Heart left ventricle (tissue), 16 donors: ENCODE measurements around the gene FNDC11. TPM values are rescaled to one million over a fixed set of nuclear protein-coding genes. Genes with fewer than 3 reads are reported as not detected.
A peak's percentile ranks its signal among the peaks of the same experiment; 100 is the strongest.

Experiments
- ATAC-seq, 4 donors: fragments of 200-7000 bp; cut with Tn5 transposase; one replicate each; pipeline ENCODE4 v1.9.1; 2020 to 2022; ENCODE audit warnings: moderate library complexity in 4 of 4, mild to moderate bottlenecking in 3 of 4, moderate number of reproducible peaks in 1 of 4
- DNase-seq, 5 donors: peaks; one replicate each; pipeline ENCODE4 v3.0.0-alpha.2; 2020
- H3K27ac ChIP-seq, 12 donors: fragments of 200-600 bp; sonication (generic) in 4 of 12; one replicate each; pipeline versions ENCODE4 v1.5.0 to v1.8.0; 2016 to 2022; ENCODE audit warnings: mild to moderate bottlenecking in 2 of 12
- H3K27me3 ChIP-seq, 9 donors: fragments of 200-600 bp; sonication (generic) in 2 of 9; one replicate each; pipeline versions ENCODE4 v1.5.1 to v1.8.0; 2016 to 2022; ENCODE audit warnings: mild to moderate bottlenecking in 3 of 9
- H3K36me3 ChIP-seq, 9 donors: fragments of 200-600 bp; sonication (generic) in 2 of 9; one replicate each; pipeline versions ENCODE4 v1.5.0 to v1.8.0; 2018 to 2022; ENCODE audit warnings: mild to moderate bottlenecking in 2 of 9
- H3K4me1 ChIP-seq, 12 donors: fragments of 200-600 bp; sonication (generic) in 4 of 12; one replicate each; pipeline versions ENCODE4 v1.5.0 to v1.8.0; 2016 to 2022; ENCODE audit warnings: mild to moderate bottlenecking in 3 of 12
- H3K4me3 ChIP-seq, 12 donors: fragments of 200-600 bp; sonication (generic) in 4 of 12; one replicate each; pipeline versions ENCODE4 v1.5.0 to v1.8.0; 2017 to 2022; ENCODE audit warnings: mild to moderate bottlenecking in 9 of 12, moderate library complexity in 4 of 12
- H3K9me3 ChIP-seq, 12 donors: fragments of 200-600 bp; sonication (generic) in 4 of 12; one replicate each; pipeline versions ENCODE4 v1.5.0 to v1.8.0; 2016 to 2022; ENCODE audit warnings: mild to moderate bottlenecking in 1 of 12
- CTCF ChIP-seq, 12 donors: fragments of 200-600 bp; sonication (generic) in 4 of 12; IDR thresholded peaks; one replicate each; pipeline versions ENCODE4 v1.5.0 to v1.8.0; 2018 to 2022; ENCODE audit warnings: antibody characterized with exemption in 12 of 12, mild to moderate bottlenecking in 5 of 12
- POLR2A ChIP-seq, 2 donors: fragments of 450-650 bp; IDR thresholded peaks; one replicate each; pipeline ENCODE4 v1.6.1; 2017; ENCODE audit warnings: antibody characterized with exemption in 2 of 2, mild to moderate bottlenecking in 2 of 2, moderate library complexity in 2 of 2
- WGBS, 4 donors: extraction: QIAGEN DNeasy Blood & Tissue Kit in 2 of 4; methylation state at CpG; one replicate each; pipeline versions ENCODE4 v1.1.5 to v1.1.7; 2013 to 2018; 5-methylcytosine and 5-hydroxymethylcytosine counted together
- intact Hi-C, 10 donors: fragments of 100-400 bp; cut with DNase I; formaldehyde crosslinking; loops; one replicate each; pipeline versions ENCODE4 v1.11.1 to v1.14.2; 2022
- polyA plus RNA-seq, 2 donors: library from polyadenylated mRNA; stranded (reverse); fragments of 200-250 nt; gene quantifications; one replicate each; pipeline ENCODE4 v1.2.3, GENCODE V29; 2013
- total RNA-seq, 9 donors: library from RNA; depleted of rRNA in 2 of 9; stranded (reverse); fragments of >200 nt in 2 of 9; fragmentation: NEBNext Ultra II Directional in 3 of 9; extraction: Animal tissue kit (Norgen Biotek cat#: 25700) in 3 of 9; gene quantifications; one replicate each; pipeline versions ENCODE4 v1.1.0 to v1.2.4, GENCODE V29; 2016 to 2023
- donor health status: ischemic (EF 13 %, LVEDD 7.1; RV severe dilation, severe dysfunction).
- donor health status: healthy with polysubstance abuse.
- donor health status: DM: no; HTN: yes; CAD: no.
- donor health status: DM: no; HTN: no; CAD: no.
- donor health status: ischemic (EF 25% LVEDD 6.9; RV normal size, moderate dysfunction).
- donor health status: ischemic (EF 25% LVEDD 5.7; RV mildly dilated, moderate dysfunction).
- donor health status: healthy.
- donor health status: DM: yes; HTN: yes; CAD: no.
- donor health status: ischemic (EF 35%, LVEDD 5.7; RV mildly dilated, moderate dysfunction).
- donor health status: nonischemic (EF 11% LVEDD 7.7; RV severe dilation, severe dysfunction).
- donor health status: DM: yes; HTN: yes; CAD: no.
- donor health status: PGD.
- donor health status: ischemic (EF 29% LVEDD 5.4; RV normal size, mild dysfunction).
- donor health status: nonischemic (EF 23%, LVEDD 6.1; RV moderate dilation, normal function).

Gene FNDC11
- total and polyA plus RNA-seq, 11 donors, result 0.08 to 0.23 (median 0.17) TPM; not detected in 5

GRCh38 chr20:63529861-63530787 is 23.8 kb upstream of the FNDC11 start:
- intact Hi-C loops, result loop anchor here in 3 of 10 donors (10.0 kb wide), 4 partner anchors 85 to 595 kb away; partner anchors contain the start of genes ABHD16B (in 1 of the 3) and TPD52L2 (in 1 of the 3)
- no peak for TF ChIP-seq CTCF (IDR thresholded peaks at IDR 0.05)
- no peak for TF ChIP-seq POLR2A (IDR thresholded peaks at IDR 0.05)
- no peaks in the 10 kb centered on the region for H3K36me3 ChIP-seq
- 73 to 81% (median 79%) methylated on average over 18 to 39 of the region's 39 CpGs for WGBS, 4 donors
- peak in 1 of 4 donors; percentile 10 for ATAC-seq
- H3K9me3 ChIP-seq, result no peaks in the 10 kb centered on the region
- H3K4me1 ChIP-seq, result peaks cover 0 to 6% (median 0%) of the 10 kb centered on the region in 12 donors
- peaks cover 0 to 20% (median 0%) of the 10 kb centered on the region in 9 donors for H3K27me3 ChIP-seq
- no peak overlapping the region for H3K27ac ChIP-seq
- no peak overlapping the region for H3K4me3 ChIP-seq
- peak in 4 of 5 donors; percentile 5 to 52 (median 20) for DNase-seq

GRCh38 chr20:63530788-63531160 is 23.2 kb upstream of the FNDC11 start:
- WGBS, 4 donors, result 73 to 80% (median 74%) methylated on average over 12 to 14 of the region's 14 CpGs
- Histone ChIP-seq H3K36me3 (no peaks in the 10 kb centered on the region), H3K27ac (no peak overlapping the region), H3K9me3 (no peaks in the 10 kb centered on the region), H3K27me3 (peaks cover 0 to 23% (median 0%) of the 10 kb centered on the region in 9 donors), H3K4me1 (peaks cover 0 to 9% (median 0%) of the 10 kb centered on the region in 12 donors), H3K4me3 (no peak overlapping the region)
- peak in 3 of 5 donors; percentile 16 to 35 (median 23) for DNase-seq
- TF ChIP-seq CTCF (IDR thresholded peaks at IDR 0.05) (no peak), POLR2A (IDR thresholded peaks at IDR 0.05) (no peak)
- no peak for ATAC-seq
- intact Hi-C loops, result loop anchor here in 2 of 10 donors (10.0 kb wide), 3 partner anchors 334 to 594 kb away; partner anchors contain the start of genes ABHD16B (in 1 of the 2) and TPD52L2 (in 1 of the 2)

- DNase-seq, result peak in 3 of 5 donors; percentile 8 to 32 (median 16)
- intact Hi-C loops, result loop anchor here in 2 of 10 donors (10.0 kb wide), 3 partner anchors 333 to 593 kb away; partner anchors contain the start of genes ABHD16B (in 1 of the 2) and TPD52L2 (in 1 of the 2)
- TF ChIP-seq CTCF (IDR thresholded peaks at IDR 0.05), result no peak
- TF ChIP-seq POLR2A (IDR thresholded peaks at IDR 0.05), result no peak
- Histone ChIP-seq H3K9me3 (no peaks in the 10 kb centered on the region), H3K27ac (no peak overlapping the region), H3K4me1 (peaks cover 0 to 16% (median 0%) of the 10 kb centered on the region in 12 donors), H3K27me3 (peaks cover 0 to 31% (median 2%) of the 10 kb centered on the region in 9 donors), H3K36me3 (no peaks in the 10 kb centered on the region), H3K4me3 (no peak overlapping the region)
- 76 to 82% (median 78%) methylated on average over 27 of the region's 27 CpGs for WGBS, 4 donors
- ATAC-seq, result no peak
Measured at GRCh38 chr20:63531686-63532448, 22.1 kb upstream of the FNDC11 start.
